Heart left ventricle (tissue), 16 donors: Measurements from ENCODE around the gene PPM1J. TPM values are rescaled to one million over a fixed set of nuclear protein-coding genes. Genes with fewer than 3 reads are reported as not detected.

Experiments
- ATAC-seq, 4 donors: fragments of 200-7000 bp; cut with Tn5 transposase; one replicate each; pipeline ENCODE4 v1.9.1; 2020 to 2022; ENCODE audit warnings: moderate library complexity in 4 of 4, mild to moderate bottlenecking in 3 of 4, moderate number of reproducible peaks in 1 of 4
- DNase-seq, 5 donors: peaks; one replicate each; pipeline ENCODE4 v3.0.0-alpha.2; 2020
- H3K27ac ChIP-seq, 12 donors: fragments of 200-600 bp; sonication (generic) in 4 of 12; one replicate each; pipeline versions ENCODE4 v1.5.0 to v1.8.0; 2016 to 2022; ENCODE audit warnings: mild to moderate bottlenecking in 2 of 12
- H3K27me3 ChIP-seq, 9 donors: fragments of 200-600 bp; sonication (generic) in 2 of 9; one replicate each; pipeline versions ENCODE4 v1.5.1 to v1.8.0; 2016 to 2022; ENCODE audit warnings: mild to moderate bottlenecking in 3 of 9
- H3K36me3 ChIP-seq, 9 donors: fragments of 200-600 bp; sonication (generic) in 2 of 9; one replicate each; pipeline versions ENCODE4 v1.5.0 to v1.8.0; 2018 to 2022; ENCODE audit warnings: mild to moderate bottlenecking in 2 of 9
- H3K4me1 ChIP-seq, 12 donors: fragments of 200-600 bp; sonication (generic) in 4 of 12; one replicate each; pipeline versions ENCODE4 v1.5.0 to v1.8.0; 2016 to 2022; ENCODE audit warnings: mild to moderate bottlenecking in 3 of 12
- H3K4me3 ChIP-seq, 12 donors: fragments of 200-600 bp; sonication (generic) in 4 of 12; one replicate each; pipeline versions ENCODE4 v1.5.0 to v1.8.0; 2017 to 2022; ENCODE audit warnings: mild to moderate bottlenecking in 9 of 12, moderate library complexity in 4 of 12
- H3K9me3 ChIP-seq, 12 donors: fragments of 200-600 bp; sonication (generic) in 4 of 12; one replicate each; pipeline versions ENCODE4 v1.5.0 to v1.8.0; 2016 to 2022; ENCODE audit warnings: mild to moderate bottlenecking in 1 of 12
- CTCF ChIP-seq, 12 donors: fragments of 200-600 bp; sonication (generic) in 4 of 12; IDR thresholded peaks; one replicate each; pipeline versions ENCODE4 v1.5.0 to v1.8.0; 2018 to 2022; ENCODE audit warnings: antibody characterized with exemption in 12 of 12, mild to moderate bottlenecking in 5 of 12
- POLR2A ChIP-seq, 2 donors: fragments of 450-650 bp; IDR thresholded peaks; one replicate each; pipeline ENCODE4 v1.6.1; 2017; ENCODE audit warnings: antibody characterized with exemption in 2 of 2, mild to moderate bottlenecking in 2 of 2, moderate library complexity in 2 of 2
- WGBS, 4 donors: extraction: QIAGEN DNeasy Blood & Tissue Kit in 2 of 4; methylation state at CpG; one replicate each; pipeline versions ENCODE4 v1.1.5 to v1.1.7; 2013 to 2018; 5-methylcytosine and 5-hydroxymethylcytosine counted together
- intact Hi-C, 10 donors: fragments of 100-400 bp; cut with DNase I; formaldehyde crosslinking; loops; one replicate each; pipeline versions ENCODE4 v1.11.1 to v1.14.2; 2022
- polyA plus RNA-seq, 2 donors: library from polyadenylated mRNA; stranded (reverse); fragments of 200-250 nt; gene quantifications; one replicate each; pipeline ENCODE4 v1.2.3, GENCODE V29; 2013
- total RNA-seq, 9 donors: library from RNA; depleted of rRNA in 2 of 9; stranded (reverse); fragments of >200 nt in 2 of 9; fragmentation: NEBNext Ultra II Directional in 3 of 9; extraction: Animal tissue kit (Norgen Biotek cat#: 25700) in 3 of 9; gene quantifications; one replicate each; pipeline versions ENCODE4 v1.1.0 to v1.2.4, GENCODE V29; 2016 to 2023
- donor health status: ischemic (EF 13 %, LVEDD 7.1; RV severe dilation, severe dysfunction).
- donor health status: healthy with polysubstance abuse.
- donor health status: DM: no; HTN: yes; CAD: no.
- donor health status: DM: no; HTN: no; CAD: no.
- donor health status: ischemic (EF 25% LVEDD 6.9; RV normal size, moderate dysfunction).
- donor health status: ischemic (EF 25% LVEDD 5.7; RV mildly dilated, moderate dysfunction).
- donor health status: healthy.
- donor health status: DM: yes; HTN: yes; CAD: no.
- donor health status: ischemic (EF 35%, LVEDD 5.7; RV mildly dilated, moderate dysfunction).
- donor health status: nonischemic (EF 11% LVEDD 7.7; RV severe dilation, severe dysfunction).
- donor health status: DM: yes; HTN: yes; CAD: no.
- donor health status: PGD.
- donor health status: ischemic (EF 29% LVEDD 5.4; RV normal size, mild dysfunction).
- donor health status: nonischemic (EF 23%, LVEDD 6.1; RV moderate dilation, normal function).

Gene PPM1J
- total and polyA plus RNA-seq, 11 donors, result 1.8 to 11.5 (median 8.1) TPM

- Histone ChIP-seq H3K27me3 (no peaks in the 10 kb centered on the region), H3K36me3 (peaks cover 0 to 4% (median 0%) of the 10 kb centered on the region in 9 donors), H3K4me1 (peaks cover 0 to 29% (median 19%) of the 10 kb centered on the region in 12 donors), H3K9me3 (no peaks in the 10 kb centered on the region), H3K4me3 (no peak overlapping the region), H3K27ac (no peak overlapping the region)
- no peak for ATAC-seq
- no peak for DNase-seq
- no peak for TF ChIP-seq POLR2A (IDR thresholded peaks at IDR 0.05)
- no peak for TF ChIP-seq CTCF (IDR thresholded peaks at IDR 0.05)
- intact Hi-C loops, result loop anchor here in 5 of 10 donors (2.0 to 10.0 kb wide), 5 partner anchors 38 to 962 kb away; partner anchors contain the start of genes LRIG2 (in 5 of the 5) and MOV10 (in 1 of the 5)
- WGBS, 4 donors, result 86 to 92% (median 88%) methylated on average over 8 to 9 of the region's 9 CpGs
These were observed 2.4 kb downstream of the PPM1J start for GRCh38 chr1:112712701-112713128.

GRCh38 chr1:112712191-112712590, 2.9 kb downstream of the PPM1J start:
- intact Hi-C loops, result loop anchor here in 5 of 10 donors (2.0 to 10.0 kb wide), 5 partner anchors 37 to 963 kb away; partner anchors contain the start of genes LRIG2 (in 5 of the 5) and MOV10 (in 1 of the 5)
- 88 to 98% (median 93%) methylated on average over 6 to 7 of the region's 7 CpGs for WGBS, 4 donors
- no peaks in the 10 kb centered on the region for H3K9me3 ChIP-seq
- no peaks in the 10 kb centered on the region for H3K27me3 ChIP-seq
- H3K27ac ChIP-seq, result no peak overlapping the region
- H3K4me1 ChIP-seq, result peaks cover 0 to 34% (median 23%) of the 10 kb centered on the region in 12 donors
- TF ChIP-seq POLR2A (IDR thresholded peaks at IDR 0.05) (no peak), CTCF (IDR thresholded peaks at IDR 0.05) (no peak)
- H3K36me3 ChIP-seq, result peaks cover 0 to 4% (median 0%) of the 10 kb centered on the region in 9 donors
- DNase-seq (no peak), ATAC-seq (no peak)
- H3K4me3 ChIP-seq, result no peak overlapping the region

- ATAC-seq (no peak), DNase-seq (no peak)
- no peak for TF ChIP-seq POLR2A (IDR thresholded peaks at IDR 0.05)
- H3K4me1 ChIP-seq, result peaks cover 0 to 34% (median 23%) of the 10 kb centered on the region in 12 donors
- H3K9me3 ChIP-seq, result no peaks in the 10 kb centered on the region
- no peak overlapping the region for H3K27ac ChIP-seq
- 74 to 80% (median 77%) methylated on average over 11 of the region's 11 CpGs for WGBS, 4 donors
- no peak overlapping the region for H3K4me3 ChIP-seq
- H3K27me3 ChIP-seq, result no peaks in the 10 kb centered on the region
- intact Hi-C loops, result loop anchor here in 5 of 10 donors (2.0 to 10.0 kb wide), 5 partner anchors 37 to 963 kb away; partner anchors contain the start of genes LRIG2 (in 5 of the 5) and MOV10 (in 1 of the 5)
- H3K36me3 ChIP-seq, result peaks cover 0 to 4% (median 0%) of the 10 kb centered on the region in 9 donors
These were observed 3.5 kb downstream of the PPM1J start for GRCh38 chr1:112711670-112712069.

- DNase-seq, result no peak
- TF ChIP-seq POLR2A (IDR thresholded peaks at IDR 0.05) (no peak), CTCF (IDR thresholded peaks at IDR 0.05) (no peak)
- WGBS, 4 donors, result 79 to 90% (median 84%) methylated on average over 7 of the region's 7 CpGs
- Histone ChIP-seq H3K4me3 (no peak overlapping the region), H3K27ac (no peak overlapping the region), H3K9me3 (no peaks in the 10 kb centered on the region), H3K36me3 (peaks cover 0 to 4% (median 0%) of the 10 kb centered on the region in 9 donors), H3K27me3 (no peaks in the 10 kb centered on the region), H3K4me1 (peaks cover 0 to 33% (median 22%) of the 10 kb centered on the region in 12 donors)
- ATAC-seq, result no peak
- intact Hi-C loops, result loop anchor here in 5 of 10 donors (5.0 to 10.0 kb wide), 4 partner anchors 174 to 964 kb away; partner anchors contain the start of gene LRIG2 (in 5 of the 5)
These were observed 4.1 kb downstream of the PPM1J start for GRCh38 chr1:112711041-112711440.
